ENCODE data around the gene JADE2.
"Not testable (repeated sequence)": the region's sequence is repeated elsewhere in the genome, so short reads cannot be mapped to it uniquely, and the experiment has no call there.

GRCh38 chr5:134599820-134600219 lies 74.3 kb downstream of the JADE2 start:
- not testable (repeated sequence) for TF ChIP-seq CTCF, EP300, POLR2AphosphoS5, POLR2A (IDR thresholded peaks at IDR 0.05)

Data from stomach (tissue), 4 donors.